MCF 10A (cell line): ENCODE measurements around the gene POLR1G. TPM values are rescaled to one million over a fixed set of nuclear protein-coding genes. Genes with fewer than 3 reads are reported as not detected.

Experiments used
- BruUV-seq: library from RNA; stranded (reverse); fragments of 400-500 nt; replicated peaks from 2 replicates; lab custom pipeline; 2021; lab: Mats Ljungman, UMichigan
- CTCF ChIA-PET: fragments of 300-600 bp; sonication (Branson Sonifier 250); formaldehyde crosslinking; extraction: SDS; loops from one replicate; lab custom pipeline; 2021; ENCODE audit warnings: antibody characterized with exemption, inconsistent platforms; lab: Yijun Ruan, JAX
- POLR2A ChIA-PET: fragments of 300-600, 350-650 bp; sonication (Branson Sonifier 250); formaldehyde crosslinking; extraction: SDS; loops from one replicate; lab custom pipeline; 2020; ENCODE audit warnings: antibody characterized with exemption, inconsistent platforms; lab: Yijun Ruan, JAX
- DNase-seq: peaks from one replicate; pipeline ENCODE4 v3.0.0-alpha.2; 2018; ENCODE audit not compliant: unreplicated experiment
- H3K27ac Mint-ChIP-seq: one replicate; pipeline ENCODE4 v1.8.0; 2022; ENCODE audit warnings: mild to moderate bottlenecking, low read depth, mixed read lengths; ENCODE audit not compliant: unreplicated experiment
- H3K27me3 Mint-ChIP-seq: one replicate; pipeline ENCODE4 v1.8.0; 2022; ENCODE audit warnings: mixed read lengths; ENCODE audit not compliant: insufficient read depth, unreplicated experiment
- H3K36me3 Mint-ChIP-seq: one replicate; pipeline ENCODE4 v1.8.0; 2022; ENCODE audit warnings: mild to moderate bottlenecking, moderate library complexity, mixed read lengths; ENCODE audit not compliant: insufficient read depth, unreplicated experiment
- H3K4me1 Mint-ChIP-seq: one replicate; pipeline ENCODE4 v1.8.0; 2022; ENCODE audit warnings: mixed read lengths; ENCODE audit not compliant: insufficient read depth, unreplicated experiment
- H3K4me3 Mint-ChIP-seq: one replicate; pipeline ENCODE4 v1.8.0; 2022; ENCODE audit warnings: mild to moderate bottlenecking, moderate library complexity, mixed read lengths; ENCODE audit not compliant: unreplicated experiment
- H3K9me3 Mint-ChIP-seq: one replicate; pipeline ENCODE4 v1.8.0; 2022; ENCODE audit warnings: mixed read lengths; ENCODE audit not compliant: unreplicated experiment
- intact Hi-C: fragments of 100-400 bp; cut with micrococcal nuclease; formaldehyde crosslinking; loops from 2 replicates; pipeline ENCODE4 v1.14.1; 2022
- total RNA-seq: library from RNA; stranded (reverse); gene quantifications from 2 replicates; pipeline ENCODE4 v1.2.3, GENCODE V29; 2022
- TF ChIP-seq, protein P1 (sequence below): fragments of 200-600 bp; IDR thresholded peaks from one replicate; pipeline ENCODE4 v1.8.0; 2022; ENCODE audit warnings: antibody characterized with exemption, mild to moderate bottlenecking; ENCODE audit not compliant: unreplicated experiment

Gene POLR1G
- total RNA-seq, 1 experiment from 2014 or later, result 17.6 TPM

DNA sequence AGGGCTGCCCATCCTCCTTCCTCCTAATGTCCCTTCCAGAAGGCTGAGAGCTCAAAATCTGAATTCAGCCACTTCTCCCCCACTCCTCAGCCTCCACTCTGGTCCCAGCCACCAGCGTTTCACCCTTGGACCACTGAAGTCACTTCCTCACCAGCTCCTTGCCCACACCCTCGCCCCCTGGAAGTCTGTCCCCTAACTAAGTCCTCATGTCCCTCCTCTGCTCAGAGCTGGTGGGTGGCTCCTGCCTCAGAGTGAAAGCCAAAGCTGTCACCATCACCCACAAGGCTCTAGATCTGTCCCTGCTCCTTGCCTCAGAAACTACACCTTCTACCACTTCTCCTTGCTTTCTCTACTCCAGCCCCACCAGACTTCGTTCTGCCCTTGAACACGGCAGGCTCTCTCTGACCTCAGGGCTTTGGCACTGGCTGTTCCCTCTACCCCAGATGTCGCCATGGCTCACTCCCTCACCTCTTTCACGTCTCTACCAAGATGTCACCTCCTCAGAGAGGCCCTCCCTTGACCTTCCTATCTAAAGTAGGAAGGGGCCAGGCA lies 15.6 kb downstream of the POLR1G start:
- Mint-ChIP-seq H3K27ac (no peak overlapping the region), H3K9me3 (no peaks in the 10 kb centered on the region), H3K36me3 (peaks cover 44% of the 10 kb centered on the region), H3K27me3 (no peaks in the 10 kb centered on the region), H3K4me3 (peak overlapping the region; percentile 97), H3K4me1 (peaks cover 34% of the 10 kb centered on the region)
- ChIA-PET POLR2A (no interaction called here), CTCF (interaction anchor here (1.5 kb wide), 1 partner anchor 63 kb away, joined by 3 read pairs; no protein-coding TSS in a partner anchor)
- BruUV-seq, result no TSS peak
- DNase-seq, result no peak
- TF ChIP-seq, protein P1, sequence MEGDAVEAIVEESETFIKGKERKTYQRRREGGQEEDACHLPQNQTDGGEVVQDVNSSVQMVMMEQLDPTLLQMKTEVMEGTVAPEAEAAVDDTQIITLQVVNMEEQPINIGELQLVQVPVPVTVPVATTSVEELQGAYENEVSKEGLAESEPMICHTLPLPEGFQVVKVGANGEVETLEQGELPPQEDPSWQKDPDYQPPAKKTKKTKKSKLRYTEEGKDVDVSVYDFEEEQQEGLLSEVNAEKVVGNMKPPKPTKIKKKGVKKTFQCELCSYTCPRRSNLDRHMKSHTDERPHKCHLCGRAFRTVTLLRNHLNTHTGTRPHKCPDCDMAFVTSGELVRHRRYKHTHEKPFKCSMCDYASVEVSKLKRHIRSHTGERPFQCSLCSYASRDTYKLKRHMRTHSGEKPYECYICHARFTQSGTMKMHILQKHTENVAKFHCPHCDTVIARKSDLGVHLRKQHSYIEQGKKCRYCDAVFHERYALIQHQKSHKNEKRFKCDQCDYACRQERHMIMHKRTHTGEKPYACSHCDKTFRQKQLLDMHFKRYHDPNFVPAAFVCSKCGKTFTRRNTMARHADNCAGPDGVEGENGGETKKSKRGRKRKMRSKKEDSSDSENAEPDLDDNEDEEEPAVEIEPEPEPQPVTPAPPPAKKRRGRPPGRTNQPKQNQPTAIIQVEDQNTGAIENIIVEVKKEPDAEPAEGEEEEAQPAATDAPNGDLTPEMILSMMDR, result no peak
- intact Hi-C loops, result no loop called here

DNA sequence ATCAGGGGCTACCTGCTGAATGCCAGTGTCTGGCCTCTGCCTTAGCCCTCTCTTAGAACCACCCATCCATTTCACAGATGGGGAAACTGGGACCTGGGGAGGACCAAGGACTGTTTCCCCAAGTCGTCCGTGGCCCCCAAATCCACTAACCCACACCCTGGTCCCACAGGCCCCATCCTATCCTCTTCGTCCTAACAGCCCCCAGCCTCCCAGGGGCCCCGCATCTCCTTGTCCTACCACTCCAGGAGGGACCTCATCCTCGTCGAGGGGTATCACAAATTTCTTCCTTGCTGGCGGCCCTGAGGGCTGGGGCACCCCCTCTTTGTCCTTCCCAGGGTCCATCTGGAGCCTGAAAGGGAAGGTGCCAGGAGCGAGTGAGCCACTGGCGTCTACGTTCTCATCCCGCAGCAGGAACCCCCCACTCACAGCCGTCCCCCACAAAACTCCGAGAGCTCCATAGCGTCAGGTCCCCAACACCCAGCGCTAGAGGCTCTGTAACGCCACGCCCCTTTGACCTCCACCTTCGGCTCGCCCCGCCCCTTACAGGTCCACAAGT lies 16.7 kb downstream of the POLR1G start:
- Mint-ChIP-seq H3K36me3 (peaks cover 33% of the 10 kb centered on the region), H3K27me3 (no peaks in the 10 kb centered on the region), H3K9me3 (no peaks in the 10 kb centered on the region), H3K27ac (peak overlapping the region; percentile 100), H3K4me1 (peaks cover 29% of the 10 kb centered on the region), H3K4me3 (peak overlapping the region; percentile 97)
- TSS peak; percentile 73 for BruUV-seq
- ChIA-PET POLR2A (interaction anchor here (0.5 to 3.4 kb wide), 9 partner anchors 16 to 480 kb away, joined by 3 to 82 read pairs (median 6); partner anchors contain the start of gene PPP1R13L), CTCF (interaction anchor here (0.8 to 21.1 kb wide), 2 partner anchors 21 to 57 kb away, joined by 3 to 386 read pairs; no protein-coding TSS in a partner anchor)
- intact Hi-C loops, result loop anchor here (1.0 kb wide), 1 partner anchor 18 kb away; the partner anchor contains the start of gene PPP1R13L
- TF ChIP-seq, protein P1, result no peak
- no peak for DNase-seq

DNA sequence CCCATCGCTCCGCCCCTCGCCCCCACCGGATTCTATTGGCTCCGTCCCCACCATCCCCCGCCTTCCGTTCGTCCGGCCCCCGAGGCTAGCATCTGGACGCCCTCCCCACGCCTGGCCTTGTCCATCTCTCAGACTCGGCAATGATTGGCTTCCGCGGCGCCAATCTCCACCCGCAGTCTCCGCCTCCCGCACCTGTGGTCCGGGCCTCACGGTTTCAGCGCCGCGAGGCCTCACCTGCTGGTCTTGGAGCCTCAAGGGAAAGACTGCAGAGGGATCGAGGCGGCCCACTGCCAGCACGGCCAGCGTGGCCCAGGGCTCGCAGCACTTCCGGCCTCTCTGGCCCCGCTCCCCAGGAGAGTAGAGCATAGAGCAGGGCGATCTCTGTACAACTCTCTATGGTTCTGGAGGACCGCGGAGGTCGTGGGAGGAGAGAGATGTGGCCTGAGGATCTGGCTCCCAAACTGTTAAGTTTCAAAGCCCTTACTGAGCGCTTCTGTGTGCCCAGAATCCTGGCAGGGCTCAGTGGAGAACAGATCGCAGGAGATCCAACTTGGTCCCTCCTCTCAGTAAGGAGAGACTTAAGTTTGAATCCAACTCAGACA lies 17.2 kb downstream of the POLR1G start, which contains the start of gene ERCC1:
TSS of gene ERCC1 (minus strand) at position 329 of the 602 bp plus-strand sequence. CDS start 543 bp downstream, outside the sequence.
- no TSS peak for BruUV-seq
- H3K36me3 Mint-ChIP-seq, result peaks cover 27% of the 10 kb centered on the region
- ChIA-PET POLR2A (interaction anchor here (0.6 to 3.4 kb wide), 25 partner anchors 8 to 1043 kb away, joined by 3 to 82 read pairs (median 6); partner anchors contain the start of genes FOSB, PPP1R13L and SIX5), CTCF (interaction anchor here (0.8 to 21.1 kb wide), 2 partner anchors 22 to 57 kb away, joined by 3 to 386 read pairs; no protein-coding TSS in a partner anchor)
- TF ChIP-seq, protein P1, result no peak
- peak; percentile 100 for DNase-seq
- peak within 1 kb of the TSS; percentile 100 for H3K27ac Mint-ChIP-seq
- H3K27me3 Mint-ChIP-seq, result no peaks in the 10 kb centered on the region
- H3K9me3 Mint-ChIP-seq, result no peaks in the 10 kb centered on the region
- intact Hi-C loops, result loop anchor here (1.0 kb wide), 1 partner anchor 18 kb away; the partner anchor contains the start of gene PPP1R13L
- H3K4me1 Mint-ChIP-seq, result peaks cover 34% of the 10 kb centered on the region
- peak within 1 kb of the TSS; percentile 97 for H3K4me3 Mint-ChIP-seq
